HEK293 (cell line): ENCODE data around the gene CLEC16A.

Source experiments
- CTCF ChIA-PET: fragments of 350-600 bp; formaldehyde crosslinking; extraction: SDS; loops from one replicate; lab custom pipeline; 2021; ENCODE audit warnings: antibody characterized with exemption; lab: Yijun Ruan, JAX
- POLR2A ChIA-PET: fragments of 300-600 bp; formaldehyde crosslinking; extraction: SDS; loops from one replicate; lab custom pipeline; 2020; ENCODE audit warnings: antibody characterized with exemption, inconsistent platforms; lab: Yijun Ruan, JAX
- H3K27ac ChIP-seq: fragments of 200-500 bp; sonication (Bioruptor generic); 2 replicates; pipeline ENCODE4 v1.5.1; 2014; ENCODE audit warnings: low read depth, low read length, control low read depth, inconsistent platforms; ENCODE audit errors: extremely low read depth
- H3K36me3 ChIP-seq, 2 experiments: fragments of 200-500 bp in 1 of 2; sonication (Bioruptor generic) in 1 of 2; 1 replicate in 1 of 2; 2 replicates in 1 of 2; pipeline ENCODE4 v1.5.1; 2014 to 2017; ENCODE audit warnings: inconsistent platforms in 2 of 2, low read length in 2 of 2; ENCODE audit not compliant: control insufficient read depth in 2 of 2, insufficient read depth in 1 of 2
- H3K4me1 ChIP-seq: fragments of 200-500 bp; sonication (Bioruptor generic); 2 replicates; pipeline ENCODE4 v1.5.1; 2014; ENCODE audit warnings: mild to moderate bottlenecking, low read length, inconsistent platforms; ENCODE audit not compliant: control insufficient read depth, insufficient read depth
- H3K4me3 ChIP-seq: 2 replicates; pipeline ENCODE4 v1.5.1; 2011; ENCODE audit warnings: low read depth, mild to moderate bottlenecking, control low read depth, low read length, moderate library complexity
- H3K9me3 ChIP-seq: fragments of 200-500 bp; sonication (Bioruptor generic); 2 replicates; pipeline ENCODE4 v1.5.1; 2014; ENCODE audit warnings: low read depth, low read length, inconsistent platforms; ENCODE audit not compliant: control insufficient read depth, insufficient read depth
- BCL6B ChIP-seq: fragments of 450-650 bp; formaldehyde crosslinking; IDR thresholded peaks from 2 replicates; pipeline ENCODE4 v1.5.1; 2017; ENCODE audit warnings: missing biosample characterization, missing genetic modification characterization
- FEZF1 ChIP-seq: fragments of 450-650 bp; formaldehyde crosslinking; IDR thresholded peaks from 2 replicates; pipeline ENCODE4 v1.5.1; 2016; ENCODE audit warnings: missing biosample characterization, missing genetic modification characterization
- GFI1B ChIP-seq: fragments of 450-650 bp; formaldehyde crosslinking; IDR thresholded peaks from 2 replicates; pipeline ENCODE4 v1.5.1; 2016; ENCODE audit warnings: missing biosample characterization, missing genetic modification characterization
- IKZF3 ChIP-seq: fragments of 450-650 bp; IDR thresholded peaks from 2 replicates; pipeline ENCODE4 v1.5.0; 2018; ENCODE audit warnings: missing biosample characterization, mild to moderate bottlenecking, missing genetic modification characterization, moderate library complexity
- MZF1 ChIP-seq: fragments of 450-650 bp; formaldehyde crosslinking; IDR thresholded peaks from 2 replicates; pipeline ENCODE4 v1.5.1; 2017; ENCODE audit warnings: missing biosample characterization, missing genetic modification characterization, borderline replicate concordance
- OSR2 ChIP-seq: fragments of 450-650 bp; formaldehyde crosslinking; IDR thresholded peaks from 2 replicates; pipeline ENCODE4 v1.5.1; 2016; ENCODE audit warnings: missing biosample characterization, missing genetic modification characterization
- PRDM10 ChIP-seq: fragments of 450-650 bp; formaldehyde crosslinking; IDR thresholded peaks from 2 replicates; pipeline ENCODE4 v1.5.1; 2016; ENCODE audit warnings: missing biosample characterization, missing genetic modification characterization
- WT1 ChIP-seq: fragments of 450-650 bp; formaldehyde crosslinking; IDR thresholded peaks from 2 replicates; pipeline ENCODE4 v1.5.1; 2016; ENCODE audit warnings: missing biosample characterization, missing genetic modification characterization
- ZBTB21 ChIP-seq: fragments of 450-650 bp; formaldehyde crosslinking; IDR thresholded peaks from 2 replicates; pipeline ENCODE4 v1.5.1; 2017; ENCODE audit warnings: missing biosample characterization, missing genetic modification characterization
- ZBTB6 ChIP-seq: fragments of 450-650 bp; formaldehyde crosslinking; IDR thresholded peaks from 2 replicates; pipeline ENCODE4 v1.5.1; 2017; ENCODE audit warnings: missing biosample characterization, missing genetic modification characterization
- ZBTB7A ChIP-seq: fragments of 450-650 bp; formaldehyde crosslinking; IDR thresholded peaks from 2 replicates; pipeline ENCODE4 v1.5.1; 2016; ENCODE audit warnings: low read depth, missing biosample characterization, missing genetic modification characterization
- ZBTB8A ChIP-seq: fragments of 450-650 bp; formaldehyde crosslinking; IDR thresholded peaks from 2 replicates; pipeline ENCODE4 v1.5.1; 2016; ENCODE audit warnings: missing biosample characterization, missing genetic modification characterization
- ZIC2 ChIP-seq: fragments of 450-650 bp; formaldehyde crosslinking; IDR thresholded peaks from 2 replicates; pipeline ENCODE4 v1.5.1; 2016; ENCODE audit warnings: missing biosample characterization, missing genetic modification characterization
- ZNF133 ChIP-seq: fragments of 450-650 bp; formaldehyde crosslinking; IDR thresholded peaks from 2 replicates; pipeline ENCODE4 v1.5.1; 2016; ENCODE audit warnings: missing biosample characterization, missing genetic modification characterization
- ZNF148 ChIP-seq: fragments of 450-650 bp; formaldehyde crosslinking; IDR thresholded peaks from 2 replicates; pipeline ENCODE4 v1.5.0; 2017; ENCODE audit warnings: missing biosample characterization, missing genetic modification characterization, borderline replicate concordance
- ZNF2 ChIP-seq: fragments of 450-650 bp; formaldehyde crosslinking; IDR thresholded peaks from 2 replicates; pipeline ENCODE4 v1.5.1; 2016; ENCODE audit warnings: missing biosample characterization, missing genetic modification characterization
- ZNF221 ChIP-seq: fragments of 450-650 bp; formaldehyde crosslinking; IDR thresholded peaks from 2 replicates; pipeline ENCODE4 v1.5.1; 2017; ENCODE audit warnings: missing biosample characterization, missing genetic modification characterization, borderline replicate concordance
- ZNF24 ChIP-seq: fragments of 450-650 bp; formaldehyde crosslinking; IDR thresholded peaks from 2 replicates; pipeline ENCODE4 v1.5.1; 2016; ENCODE audit warnings: missing biosample characterization, missing genetic modification characterization
- ZNF341 ChIP-seq: fragments of 450-650 bp; formaldehyde crosslinking; IDR thresholded peaks from 2 replicates; pipeline ENCODE4; 2016; ENCODE audit warnings: low read depth, missing biosample characterization, missing genetic modification characterization
- ZNF354C ChIP-seq: fragments of 450-650 bp; formaldehyde crosslinking; IDR thresholded peaks from 2 replicates; pipeline ENCODE4 v1.5.1; 2016; ENCODE audit warnings: missing biosample characterization, missing genetic modification characterization, low read depth, borderline replicate concordance
- ZNF366 ChIP-seq: fragments of 450-650 bp; formaldehyde crosslinking; conservative IDR thresholded peaks from 2 replicates; pipeline ENCODE4 v1.5.1; 2016; ENCODE audit warnings: missing biosample characterization, missing genetic modification characterization

Gene CLEC16A

GRCh38 chr16:10972819-10973464 lies 28.6 kb downstream of the CLEC16A start:
- CTCF ChIA-PET, result interaction anchor here (0.6 to 3.3 kb wide), 6 partner anchors 8 to 848 kb away, joined by 3 to 32 read pairs (median 6); partner anchors contain the start of gene SOCS1
- peaks cover 2% of the 10 kb centered on the region for H3K4me1 ChIP-seq
- TF ChIP-seq ZBTB7A (tag by site-specific recombination) (no peak), PRDM10 (tag by site-specific recombination) (no peak)
- TF ChIP-seq, all 188 proteins: peak for 0
- H3K4me3 ChIP-seq, result no peak overlapping the region
- no peak overlapping the region for H3K27ac ChIP-seq
- H3K9me3 ChIP-seq, result no peaks in the 10 kb centered on the region
- POLR2A ChIA-PET, result interaction anchor here (0.9 kb wide), 1 partner anchor 283 kb away, joined by 3 read pairs; the partner anchor contains the start of gene SOCS1
- H3K36me3 ChIP-seq, result peaks cover 8 to 51% of the 10 kb centered on the region in 2 experiments; a peak in 2 of 3 replicates

GRCh38 chr16:10976634-10977033 lies 32.3 kb downstream of the CLEC16A start:
- POLR2A ChIA-PET, result no interaction called here
- TF ChIP-seq ZNF2, result no peak
- no peak for TF ChIP-seq ZNF366 (tag by site-specific recombination)
- TF ChIP-seq ZNF24 (tag by site-specific recombination), result no peak
- TF ChIP-seq MZF1 (tag by site-specific recombination), result 0 out of 2 replicates have a peak, but pooled peaks have one; percentile 46
- no peak for TF ChIP-seq GFI1B (tag by site-specific recombination)
- TF ChIP-seq ZIC2 (tag by site-specific recombination), result peak; percentile 100
- TF ChIP-seq ZBTB21, result no peak
- TF ChIP-seq ZNF354C, result no peak
- no peak for TF ChIP-seq ZNF221
- no peak for TF ChIP-seq ZNF133 (tag by site-specific recombination)
- peak; percentile 28; the same call in 1 of the 2 replicates for TF ChIP-seq FEZF1 (tag by site-specific recombination)
- TF ChIP-seq ZNF148 (tag by site-specific recombination), result no peak
- peak; percentile 33 for TF ChIP-seq ZNF341
- peak; percentile 79 for TF ChIP-seq OSR2 (tag by site-specific recombination)
- TF ChIP-seq BCL6B (tag by site-specific recombination), result no peak
- no peak for TF ChIP-seq WT1
- TF ChIP-seq ZBTB8A (tag by site-specific recombination), result 0 out of 2 replicates have a peak, but pooled peaks have one; percentile 10
- TF ChIP-seq ZBTB6, result peak; percentile 85
- 0 out of 2 replicates have a peak, but pooled peaks have one; percentile 31 for TF ChIP-seq IKZF3 (tag by site-specific recombination)
- no peak for TF ChIP-seq PRDM10 (tag by site-specific recombination)

More at GRCh38 chr16:10976634-10977033, 32.3 kb downstream of the CLEC16A start:
- Histone ChIP-seq H3K4me1 (peaks cover 1% of the 10 kb centered on the region), H3K27ac (no peak overlapping the region), H3K9me3 (no peaks in the 10 kb centered on the region), H3K4me3 (no peak overlapping the region), H3K36me3 (peaks cover 3 to 58% of the 10 kb centered on the region in 2 experiments; a peak in 2 of 3 replicates)
- CTCF ChIA-PET, result interaction anchor here (0.7 kb wide), 1 partner anchor 16 kb away, joined by 3 read pairs; no protein-coding TSS in a partner anchor
